Lower leg skin (tissue), 4 donors: ENCODE data around the gene HHIPL2. TPM values are rescaled to one million over a fixed set of nuclear protein-coding genes. Genes with fewer than 3 reads are reported as not detected.

Experiments used
- DNase-seq, 2 donors: peaks; one replicate each; pipeline ENCODE4 v3.0.0-alpha.2; 2019; ENCODE audit warnings: low spot score in 2 of 2
- H3K4me3 ChIP-seq: fragments of 200-600 bp; sonication (generic); 2 replicates; pipeline ENCODE4 v1.5.1; 2017; ENCODE audit warnings: mild to moderate bottlenecking, low read depth; ENCODE audit not compliant: poor library complexity, severe bottlenecking
- POLR2A ChIP-seq, 2 donors: fragments of 450-650 bp; IDR thresholded peaks; one replicate each; pipeline ENCODE4 v1.6.1; 2016 to 2017; ENCODE audit warnings: antibody characterized with exemption in 2 of 2, mild to moderate bottlenecking in 1 of 2, moderate library complexity in 1 of 2
- WGBS, 2 donors: methylation state at CpG; one replicate each; pipeline ENCODE4 v1.1.5; 2018; 5-methylcytosine and 5-hydroxymethylcytosine counted together
- intact Hi-C: fragments of 100-400 bp; cut with DNase I; formaldehyde crosslinking; loops from one replicate; pipeline ENCODE4 v1.15.0; 2023; ENCODE audit warnings: low total_unique reads
- total RNA-seq, 4 donors: library from RNA; depleted of rRNA; stranded (reverse); fragments of >200 nt; gene quantifications; one replicate each; pipeline ENCODE4 v1.1.0, GENCODE V29; 2016
- TF ChIP-seq, protein P1 (sequence below), 3 donors: fragments of 450-650 bp; IDR thresholded peaks; one replicate each; pipeline ENCODE4 v1.5.1; 2016; ENCODE audit warnings: antibody characterized with exemption in 3 of 3, mild to moderate bottlenecking in 3 of 3, moderate library complexity in 2 of 3

HHIPL2 gene
- not detected for total RNA-seq

DNA sequence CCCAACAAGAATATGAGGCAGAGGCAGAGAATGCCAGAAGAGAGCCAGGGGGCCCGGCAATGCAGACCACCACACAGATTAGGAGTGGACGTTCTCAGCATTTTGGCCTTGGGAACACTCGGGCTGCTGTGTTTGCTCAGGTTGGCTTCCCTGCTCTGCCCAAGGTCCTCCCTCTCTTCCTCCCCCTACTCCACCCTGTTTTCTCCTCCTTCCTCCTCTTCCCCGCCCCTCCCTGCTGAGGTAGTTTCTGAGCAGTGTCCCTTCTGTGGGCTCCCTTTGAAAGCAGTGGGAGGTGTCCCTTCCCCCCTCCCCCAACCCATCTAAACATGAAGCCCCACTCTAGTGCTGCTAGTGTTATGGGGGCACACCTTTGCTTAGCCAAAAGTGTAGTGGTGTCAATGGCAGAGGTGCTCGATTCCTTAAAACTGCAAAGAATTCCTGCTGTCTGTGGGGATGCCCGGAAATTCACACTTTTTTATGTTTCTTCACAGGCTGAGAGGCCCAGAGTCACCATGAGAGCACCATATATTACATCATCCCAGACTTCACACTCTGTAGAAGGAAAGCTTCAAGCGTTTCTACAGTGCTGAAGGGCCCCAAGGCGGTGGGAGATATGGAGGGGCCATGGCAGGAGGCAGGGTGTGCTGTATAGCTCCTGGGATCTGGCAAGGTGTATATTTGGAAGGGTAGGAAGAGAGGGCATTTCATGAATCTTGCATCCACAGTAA is at the start of gene HHIPL2:
TSS of gene HHIPL2 (minus strand) at position 161 of the 728 bp plus-strand sequence. CDS start at position 101, 60 bp downstream.
- 48 to 52% methylated on average over 8 of the region's 8 CpGs for WGBS, 2 donors
- no peak for DNase-seq
- intact Hi-C loops: no loop called here
- TF ChIP-seq, protein P1, sequence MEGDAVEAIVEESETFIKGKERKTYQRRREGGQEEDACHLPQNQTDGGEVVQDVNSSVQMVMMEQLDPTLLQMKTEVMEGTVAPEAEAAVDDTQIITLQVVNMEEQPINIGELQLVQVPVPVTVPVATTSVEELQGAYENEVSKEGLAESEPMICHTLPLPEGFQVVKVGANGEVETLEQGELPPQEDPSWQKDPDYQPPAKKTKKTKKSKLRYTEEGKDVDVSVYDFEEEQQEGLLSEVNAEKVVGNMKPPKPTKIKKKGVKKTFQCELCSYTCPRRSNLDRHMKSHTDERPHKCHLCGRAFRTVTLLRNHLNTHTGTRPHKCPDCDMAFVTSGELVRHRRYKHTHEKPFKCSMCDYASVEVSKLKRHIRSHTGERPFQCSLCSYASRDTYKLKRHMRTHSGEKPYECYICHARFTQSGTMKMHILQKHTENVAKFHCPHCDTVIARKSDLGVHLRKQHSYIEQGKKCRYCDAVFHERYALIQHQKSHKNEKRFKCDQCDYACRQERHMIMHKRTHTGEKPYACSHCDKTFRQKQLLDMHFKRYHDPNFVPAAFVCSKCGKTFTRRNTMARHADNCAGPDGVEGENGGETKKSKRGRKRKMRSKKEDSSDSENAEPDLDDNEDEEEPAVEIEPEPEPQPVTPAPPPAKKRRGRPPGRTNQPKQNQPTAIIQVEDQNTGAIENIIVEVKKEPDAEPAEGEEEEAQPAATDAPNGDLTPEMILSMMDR (IDR thresholded peaks at IDR 0.05): no peak
- no peak for TF ChIP-seq POLR2A (IDR thresholded peaks at IDR 0.05)
- no peak within 1 kb of the TSS for H3K4me3 ChIP-seq

DNA sequence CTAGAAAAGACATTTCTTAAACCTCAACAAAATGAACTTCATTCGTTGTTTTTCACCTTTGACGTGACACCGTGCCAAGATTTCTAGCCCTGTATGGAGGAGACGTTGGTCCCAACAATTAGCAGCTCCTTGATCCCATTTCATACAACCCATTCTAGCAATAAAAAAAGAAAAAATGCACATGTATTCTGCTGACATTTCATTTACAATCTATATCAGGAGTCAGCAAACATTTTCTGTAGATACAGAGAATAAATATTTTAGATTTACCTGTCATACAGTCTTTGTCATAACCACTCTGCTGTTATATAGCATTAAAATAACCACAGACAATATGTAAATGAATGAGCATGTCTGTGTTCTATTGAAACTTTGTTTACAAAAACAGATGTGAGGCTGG is 48.8 kb upstream of the HHIPL2 start:
- 81 to 85% methylated on average over 4 of the region's 4 CpGs for WGBS, 2 donors
- intact Hi-C loops: no loop called here
- no peak for DNase-seq

DNA sequence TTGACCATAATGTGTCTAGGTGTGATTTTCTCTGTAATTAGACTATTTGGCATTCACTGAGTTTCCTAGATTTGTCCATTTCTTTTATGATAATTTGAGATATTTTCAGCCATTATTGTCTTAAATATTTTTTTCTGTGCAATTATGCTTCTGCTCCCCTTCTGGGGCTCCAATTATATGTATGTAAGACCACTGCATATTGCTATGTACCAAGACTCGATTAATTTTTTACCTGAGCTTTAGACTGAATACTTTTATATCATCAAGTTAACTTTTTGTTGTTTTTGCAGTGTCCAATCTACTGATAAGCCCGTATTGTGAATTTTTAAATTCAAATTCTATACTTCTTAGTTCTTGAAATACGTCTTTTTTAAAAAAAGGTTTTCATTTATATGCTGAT is 46.9 kb upstream of the HHIPL2 start:
- H3K4me3 ChIP-seq: no peak overlapping the region
- intact Hi-C loops: no loop called here
- no peak for TF ChIP-seq POLR2A (IDR thresholded peaks at IDR 0.05)
- TF ChIP-seq, protein P1 (IDR thresholded peaks at IDR 0.05): no peak
- WGBS, 2 donors: 92 to 96% methylated on average over 3 of the region's 3 CpGs
- DNase-seq: no peak

More for the DNA sequence above, 48.8 kb upstream of the HHIPL2 start:
- no peak overlapping the region for H3K4me3 ChIP-seq
- TF ChIP-seq, protein P1 (IDR thresholded peaks at IDR 0.05): no peak
- TF ChIP-seq POLR2A (IDR thresholded peaks at IDR 0.05): no peak

DNA sequence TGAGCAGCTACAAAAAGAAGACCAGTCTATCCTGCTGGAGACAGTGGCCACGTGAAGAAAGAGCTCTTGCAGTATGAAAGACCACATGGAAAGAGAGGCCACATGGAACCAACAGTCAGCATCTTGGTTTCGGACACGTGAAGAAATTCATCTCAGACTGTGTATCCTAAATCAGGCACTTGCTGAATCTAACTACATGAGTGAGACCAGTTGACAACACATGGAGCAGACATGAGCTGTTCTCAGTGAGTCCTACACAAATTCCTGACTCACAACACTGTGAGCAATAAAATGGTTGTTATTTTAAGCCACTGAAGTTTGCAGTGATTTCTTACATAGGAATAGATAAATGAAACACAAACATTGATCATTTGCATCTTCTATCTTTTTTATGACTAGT is 44.3 kb upstream of the HHIPL2 start:
- H3K4me3 ChIP-seq: no peak overlapping the region
- no peak for DNase-seq
- intact Hi-C loops: no loop called here
- 78 to 83% methylated on average over 3 of the region's 3 CpGs for WGBS, 2 donors
- no peak for TF ChIP-seq POLR2A (IDR thresholded peaks at IDR 0.05)
- TF ChIP-seq, protein P1 (IDR thresholded peaks at IDR 0.05): no peak

DNA sequence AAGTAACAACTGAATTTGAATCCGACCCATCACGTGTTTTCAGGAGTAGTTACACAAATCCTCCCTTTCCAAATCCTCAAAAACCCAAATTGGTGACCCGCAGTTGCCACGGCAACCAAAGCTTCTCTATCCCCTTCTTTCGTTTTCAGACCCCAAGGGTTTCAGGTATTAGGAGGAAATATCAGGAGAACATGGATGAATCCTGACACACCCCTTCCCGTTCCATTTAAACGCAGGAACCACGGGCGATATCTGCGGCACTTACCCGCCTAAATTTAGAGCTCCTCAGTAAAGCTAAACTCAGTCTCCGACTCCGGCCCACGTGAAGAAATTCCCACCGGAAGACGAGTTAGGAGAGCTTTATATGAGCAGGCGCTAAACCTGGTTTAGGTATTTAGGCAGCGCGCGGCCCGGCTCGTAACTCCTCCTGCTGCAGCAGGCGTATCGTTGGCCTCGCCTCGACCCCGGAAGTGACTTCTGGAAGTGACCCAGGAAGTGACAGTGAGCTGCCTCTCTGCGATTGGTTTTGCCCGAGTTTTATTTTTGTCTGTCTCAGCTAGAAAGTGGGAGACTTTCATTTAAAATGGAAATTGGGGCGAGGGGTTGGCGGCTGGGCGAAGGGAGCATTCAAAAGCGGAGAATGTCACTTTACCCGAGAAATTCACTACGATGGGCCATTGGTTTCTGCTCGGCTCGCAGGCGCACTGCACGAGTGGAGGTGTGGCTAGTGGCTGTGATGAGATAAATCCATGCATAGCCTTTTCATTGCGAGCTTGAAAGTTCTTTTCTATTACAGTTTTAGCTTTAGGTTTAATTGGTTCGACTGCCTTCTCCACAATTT is 41.8 kb upstream of the HHIPL2 start, which contains the start of gene TAF1A:
TSS of gene TAF1A (minus strand) at position 472 of the 841 bp plus-strand sequence.
- WGBS, 2 donors: 0% methylated on average over 41 of the region's 41 CpGs
- H3K4me3 ChIP-seq: peak within 1 kb of the TSS; percentile 38
- intact Hi-C loops: no loop called here
- TF ChIP-seq, protein P1 (IDR thresholded peaks at IDR 0.05): no peak
- no peak for TF ChIP-seq POLR2A (IDR thresholded peaks at IDR 0.05)
- peak; percentile 86 to 97 for DNase-seq
